Endometrial microvascular endothelial cells (primary cell): ENCODE results near the gene GRID2IP. TPM values are rescaled to one million over a fixed set of nuclear protein-coding genes. Genes with fewer than 3 reads are reported as not detected.
"Not testable (repeated sequence)": the region's sequence is repeated elsewhere in the genome, so short reads cannot be mapped to it uniquely, and the experiment has no call there.

Source experiments
- in situ Hi-C: cut with HindIII; loops from 2 replicates; pipeline ENCODE4 v1.10.0; 2017; ENCODE audit warnings: low sequenced_read_pairs, low pct_unique_long_range_greater_than_20kb; ENCODE audit errors: inconsistent ontology term
- total RNA-seq: library from RNA; depleted of rRNA; stranded (reverse); fragments of >200 nt; gene quantifications from one replicate; pipeline ENCODE4 v1.2.3, GENCODE V29; 2015; ENCODE audit errors: inconsistent ontology term

GRID2IP gene
- total RNA-seq, 1 donor from 2014 or later, result 0.84 TPM

GRCh38 chr7:6463609-6464008 lies 87.7 kb downstream of the GRID2IP start:
- in situ Hi-C loops, result not testable (repeated sequence)

GRCh38 chr7:6461946-6462550 lies 89.2 kb downstream of the GRID2IP start:
- in situ Hi-C loops, result no loop called here

GRCh38 chr7:6460990-6461584 lies 90.2 kb downstream of the GRID2IP start:
- in situ Hi-C loops, result no loop called here

GRCh38 chr7:6460303-6460702 lies 91.0 kb downstream of the GRID2IP start:
- in situ Hi-C loops, result no loop called here

GRCh38 chr7:6458676-6459075 lies 92.6 kb downstream of the GRID2IP start:
- in situ Hi-C loops, result not testable (repeated sequence)

GRCh38 chr7:6453734-6454133 lies 97.5 kb downstream of the GRID2IP start:
- in situ Hi-C loops, result no loop called here

GRCh38 chr7:6451224-6451705 lies 100.0 kb downstream of the GRID2IP start:
- in situ Hi-C loops, result no loop called here

GRCh38 chr7:6450591-6450990 lies 100.7 kb downstream of the GRID2IP start:
- in situ Hi-C loops, result not testable (repeated sequence)

GRCh38 chr7:6449884-6450283 lies 101.4 kb downstream of the GRID2IP start:
- in situ Hi-C loops, result not testable (repeated sequence)

- in situ Hi-C loops, result no loop called here
Measured at GRCh38 chr7:6448943-6449543, 102.2 kb downstream of the GRID2IP start.

GRCh38 chr7:6447581-6448199 lies 103.6 kb downstream of the GRID2IP start, which contains the start of gene DAGLB:
DAGLB (minus strand) TSS chr7:6447954; CDS start chr7:6447842, 112 bp downstream.
- in situ Hi-C loops, result no loop called here

Other genes with a start within 250 kb of the GRID2IP start
- 18.4 TPM for gene FAM220A, start 202.5 kb downstream of the GRID2IP start, total RNA-seq
- gene RAC1, start 176.9 kb downstream of the GRID2IP start, total RNA-seq, result 136 TPM
- gene DAGLB, start 103.5 kb downstream of the GRID2IP start, total RNA-seq, result 19.2 TPM
- 149 TPM for gene KDELR2, start 67.3 kb downstream of the GRID2IP start, total RNA-seq
- 29.8 TPM for gene ZDHHC4, start 26.0 kb upstream of the GRID2IP start, total RNA-seq
- 23.3 TPM for gene INTS15, start 38.6 kb upstream of the GRID2IP start, total RNA-seq
- not detected for gene ZNF853, start 64.1 kb upstream of the GRID2IP start, total RNA-seq
- gene ZNF316, start 85.9 kb upstream of the GRID2IP start, total RNA-seq, result 7.4 TPM
- 7.4 TPM for gene ZNF12, start 155.5 kb upstream of the GRID2IP start, total RNA-seq
- gene RSPH10B2, start 202.6 kb upstream of the GRID2IP start, total RNA-seq, result not detected